ENCODE measurements around the gene FOSL2.

Gene FOSL2
- long read RNA-seq, donor 1, full-length matches to known transcripts = 5 of 5 reads
- long read RNA-seq, donor 1, partial matches to known transcripts = 0 of 5 reads
- long read RNA-seq, donor 1, other reads (novel, unspliced or antisense) = 0 of 5 reads
- long read RNA-seq, donor 2, full-length matches to known transcripts = 2 of 2 reads
- long read RNA-seq, donor 2, partial matches to known transcripts = 0 of 2 reads
- long read RNA-seq, donor 2, other reads (novel, unspliced or antisense) = 0 of 2 reads
- long read RNA-seq, donor 3, full-length matches to known transcripts = 5 of 5 reads
- long read RNA-seq, donor 3, partial matches to known transcripts = 0 of 5 reads
- long read RNA-seq, donor 3, other reads (novel, unspliced or antisense) = 0 of 5 reads
- long read RNA-seq, donor 4, full-length matches to known transcripts = 6 of 12 reads
- long read RNA-seq, donor 4, partial matches to known transcripts = 6 of 12 reads
- long read RNA-seq, donor 4, other reads (novel, unspliced or antisense) = 0 of 12 reads
- long read RNA-seq, donor 5, full-length matches to known transcripts = 2 of 2 reads
- long read RNA-seq, donor 5, partial matches to known transcripts = 0 of 2 reads
- long read RNA-seq, donor 5, other reads (novel, unspliced or antisense) = 0 of 2 reads
- long read RNA-seq, donor 6, full-length matches to known transcripts = 9 of 9 reads
- long read RNA-seq, donor 6, partial matches to known transcripts = 0 of 9 reads
- long read RNA-seq, donor 6, other reads (novel, unspliced or antisense) = 0 of 9 reads
- long read RNA-seq, donor 7, full-length matches to known transcripts = 6 of 13 reads
- long read RNA-seq, donor 7, partial matches to known transcripts = 7 of 13 reads
- long read RNA-seq, donor 7, other reads (novel, unspliced or antisense) = 0 of 13 reads
- long read RNA-seq, donor 8, full-length matches to known transcripts = 5 of 5 reads
- long read RNA-seq, donor 8, partial matches to known transcripts = 0 of 5 reads
- long read RNA-seq, donor 8, other reads (novel, unspliced or antisense) = 0 of 5 reads

- peak; percentile 92 for DNase-seq
These were observed at the start of gene FOSL2 for GRCh38 chr2:28392297-28393113. FOSL2 (plus strand) TSS chr2:28392858; CDS start chr2:28393721, 863 bp downstream.

DNA sequence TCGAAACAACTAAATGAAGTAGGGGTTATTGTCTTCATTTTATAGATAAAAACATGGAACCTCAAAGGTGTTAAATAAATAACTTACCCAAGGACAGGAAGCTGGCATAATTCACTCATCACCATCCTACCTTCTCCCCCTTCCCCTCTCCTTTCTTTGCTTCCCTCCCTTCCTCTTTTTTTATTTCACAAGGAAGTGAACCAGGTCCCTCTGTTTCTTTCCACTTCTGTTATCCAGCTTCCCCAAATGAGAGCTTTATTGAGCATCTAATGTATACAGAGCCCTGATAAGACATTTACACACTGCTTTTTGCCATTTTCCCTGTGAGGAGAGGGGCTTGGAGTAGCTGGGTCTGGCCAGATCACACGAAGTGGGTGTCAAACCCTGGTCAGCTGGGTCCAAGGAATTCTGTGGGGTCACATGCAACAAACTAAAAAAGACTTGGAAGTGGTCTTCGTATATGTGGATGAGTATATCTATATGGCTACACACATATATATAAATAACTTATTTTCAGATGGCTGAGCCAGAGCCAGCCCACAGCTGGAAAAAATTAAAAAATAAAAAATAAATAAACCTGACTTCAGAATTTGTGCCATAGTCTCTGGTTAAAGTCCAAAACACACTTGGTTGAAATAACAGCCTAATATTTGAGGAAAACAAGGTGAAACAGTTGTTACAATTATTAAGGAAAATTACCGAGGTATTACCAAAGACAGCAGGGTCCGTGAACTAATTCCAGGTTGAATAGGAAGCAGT is 49.3 kb upstream of the FOSL2 start:
- DNase-seq = no peak

DNA sequence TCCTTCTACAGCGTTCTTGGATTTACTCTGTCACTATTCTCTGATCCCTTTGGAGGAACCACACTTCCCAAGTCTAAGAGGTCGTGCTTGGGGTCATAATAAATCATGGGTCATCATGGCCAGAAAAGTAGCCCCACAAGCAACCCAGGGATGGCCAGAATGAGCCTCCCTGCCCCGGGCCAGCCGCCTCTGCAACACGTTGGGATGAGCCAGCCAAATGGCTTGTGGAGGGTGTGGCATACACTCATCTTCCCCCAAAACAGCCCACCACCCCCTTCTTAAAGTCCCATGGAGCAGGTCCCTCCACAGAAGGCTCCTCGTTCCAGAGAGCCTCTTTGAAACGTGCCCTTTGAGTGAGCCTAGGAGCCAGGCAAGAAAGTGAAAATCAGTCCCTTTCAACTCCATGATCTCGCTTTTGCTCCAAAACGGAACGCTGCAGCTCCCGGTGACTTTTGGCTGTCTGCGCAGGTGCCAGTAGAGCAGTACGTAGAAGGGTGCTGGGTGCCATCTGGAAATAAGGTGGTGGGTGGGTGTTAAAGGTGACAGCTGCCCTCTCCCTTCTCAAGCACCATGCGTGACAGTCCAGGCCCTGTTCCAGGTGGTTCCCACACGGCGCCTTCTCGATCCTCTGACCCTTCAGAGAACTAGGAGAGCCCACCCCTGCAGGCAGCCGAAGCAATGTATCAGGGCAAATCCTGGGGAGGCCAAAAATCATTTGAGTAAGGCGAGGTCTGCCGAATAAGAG is 48.5 kb upstream of the FOSL2 start:
- DNase-seq = no peak

GRCh38 chr2:28344756-28345373 is 47.8 kb upstream of the FOSL2 start:
- DNase-seq = no peak

DNA sequence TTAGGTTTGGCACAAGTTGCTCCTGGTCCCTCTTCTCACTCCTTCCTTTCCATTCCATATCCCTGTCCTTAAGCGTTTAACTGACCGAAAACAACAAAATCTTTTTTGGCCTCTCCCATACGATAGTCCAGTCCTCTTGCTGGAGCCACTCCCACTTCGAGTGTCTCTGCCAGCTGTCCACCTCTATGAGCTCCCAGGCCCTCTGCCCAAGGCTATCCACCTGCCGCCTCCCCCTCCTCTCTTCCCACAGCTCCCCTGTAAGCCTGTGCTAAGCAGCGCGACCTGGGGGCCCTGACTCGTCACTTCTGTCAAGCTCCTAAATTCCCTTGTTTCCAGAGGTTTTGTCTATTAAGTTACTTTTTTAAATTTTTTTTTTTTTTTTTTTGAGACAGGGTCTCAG is 47.0 kb upstream of the FOSL2 start:
- DNase-seq = no peak

GRCh38 chr2:28346587-28346986 is 46.1 kb upstream of the FOSL2 start:
- DNase-seq = no peak

DNA sequence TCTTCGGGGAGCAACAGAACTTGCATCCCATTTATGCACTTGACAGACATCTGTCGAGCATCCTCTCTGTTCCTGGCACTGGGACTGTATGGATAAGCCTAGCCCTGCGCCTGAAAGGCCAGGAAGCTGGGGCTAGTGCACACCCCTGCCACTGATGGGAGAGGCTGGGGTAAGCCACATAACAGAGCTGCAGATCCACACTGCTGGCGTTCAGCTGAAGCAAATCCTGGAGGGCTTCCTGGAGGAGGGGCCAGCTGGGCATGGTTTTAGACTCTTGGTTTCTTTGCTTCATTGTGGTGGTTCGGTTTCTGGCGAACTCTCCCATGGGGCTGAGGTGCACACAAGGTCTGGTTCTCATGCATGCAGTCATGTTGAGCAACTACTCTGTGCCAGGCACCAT is 45.5 kb upstream of the FOSL2 start:
- no peak for DNase-seq

- no peak for DNase-seq
These were observed 45.1 kb upstream of the FOSL2 start for GRCh38 chr2:28347596-28347995.

DNA sequence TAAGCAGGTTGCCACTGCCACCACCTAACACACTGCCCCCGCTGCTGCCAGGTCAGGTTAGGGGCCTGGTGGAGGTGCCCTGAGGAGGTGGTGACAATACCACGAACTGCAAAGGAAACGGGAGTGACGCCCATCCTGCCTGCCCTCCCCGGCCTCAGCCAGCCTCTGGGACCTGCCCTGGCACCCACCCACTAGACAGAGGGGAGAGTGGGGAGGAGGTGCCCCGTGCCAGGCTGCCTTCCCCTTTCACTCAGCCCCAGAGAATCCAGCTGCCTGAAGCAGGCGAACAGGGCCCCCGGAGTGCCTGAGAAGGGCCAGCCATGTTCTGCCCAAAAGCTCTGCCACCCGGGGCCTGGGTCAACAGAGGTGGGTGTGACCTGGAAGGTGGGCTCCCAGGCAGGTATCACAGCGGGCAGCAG is 44.5 kb upstream of the FOSL2 start:
- DNase-seq = no peak

DNA sequence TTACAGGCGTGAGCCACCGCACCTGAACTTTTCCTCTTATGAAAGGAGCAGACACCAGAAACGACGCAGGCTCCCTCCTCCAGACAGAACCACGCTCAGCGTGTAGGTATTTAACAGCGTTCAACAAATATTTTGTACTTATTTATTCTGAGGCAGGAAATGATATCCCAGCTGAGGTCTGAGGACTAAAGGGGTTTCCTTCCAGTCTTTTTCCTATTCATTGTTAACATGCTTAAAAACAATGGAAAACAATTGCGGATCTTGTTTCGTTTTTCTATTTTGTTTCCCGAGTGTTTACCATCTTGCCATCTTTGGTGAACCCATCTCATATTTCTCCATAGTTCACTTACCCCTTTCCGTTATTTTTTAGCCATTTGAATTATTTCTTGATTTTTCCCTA is 43.7 kb upstream of the FOSL2 start:
- no peak for DNase-seq

GRCh38 chr2:28349546-28350165 is 43.0 kb upstream of the FOSL2 start:
- DNase-seq = no peak

DNA sequence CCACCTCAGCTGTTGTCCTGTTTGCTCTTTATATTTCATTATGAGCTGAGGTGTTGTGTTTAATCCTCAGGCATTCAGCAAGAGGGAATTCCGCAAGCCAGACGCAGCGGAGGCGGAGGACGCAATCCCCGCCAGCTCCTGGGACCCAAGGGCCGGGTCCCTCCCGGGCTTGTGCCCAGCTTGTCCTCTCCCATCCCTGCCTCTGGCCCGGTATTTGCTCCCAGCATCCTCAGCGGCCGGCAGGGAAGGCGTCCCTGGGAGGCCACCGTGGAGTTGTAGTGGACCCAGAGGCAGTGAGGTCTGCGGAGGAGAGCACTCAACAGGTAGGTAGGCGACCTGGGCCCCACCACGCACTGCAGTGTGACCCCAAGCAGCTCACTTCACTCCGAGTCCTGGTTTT is 42.5 kb upstream of the FOSL2 start:
- DNase-seq = no peak

DNA sequence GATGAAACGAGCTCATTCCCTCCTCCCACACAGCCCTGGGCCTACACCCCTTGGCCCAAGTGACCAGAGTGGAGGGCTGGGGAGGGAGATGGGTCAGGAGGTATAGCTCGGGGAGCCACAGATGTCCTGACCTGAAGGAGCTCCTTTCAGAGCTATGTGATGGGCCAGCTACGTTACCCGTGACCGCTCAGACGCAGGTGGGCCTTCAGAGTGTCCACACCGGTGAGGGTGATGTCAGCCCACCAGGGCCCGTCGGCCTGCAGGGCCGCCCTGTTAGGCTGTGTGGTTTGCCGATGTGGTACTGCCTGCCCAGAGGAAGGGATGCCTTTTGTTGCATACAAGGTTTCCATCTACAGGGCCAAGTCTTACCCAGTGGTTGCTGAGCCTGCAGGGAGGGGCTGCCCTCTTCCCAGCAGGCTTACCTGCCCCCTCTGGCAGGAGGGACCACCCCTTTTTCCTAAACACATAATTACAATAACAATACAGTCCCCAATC is 41.8 kb upstream of the FOSL2 start:
- no peak for DNase-seq

GRCh38 chr2:28351621-28352020 is 41.0 kb upstream of the FOSL2 start:
- DNase-seq = no peak

DNA sequence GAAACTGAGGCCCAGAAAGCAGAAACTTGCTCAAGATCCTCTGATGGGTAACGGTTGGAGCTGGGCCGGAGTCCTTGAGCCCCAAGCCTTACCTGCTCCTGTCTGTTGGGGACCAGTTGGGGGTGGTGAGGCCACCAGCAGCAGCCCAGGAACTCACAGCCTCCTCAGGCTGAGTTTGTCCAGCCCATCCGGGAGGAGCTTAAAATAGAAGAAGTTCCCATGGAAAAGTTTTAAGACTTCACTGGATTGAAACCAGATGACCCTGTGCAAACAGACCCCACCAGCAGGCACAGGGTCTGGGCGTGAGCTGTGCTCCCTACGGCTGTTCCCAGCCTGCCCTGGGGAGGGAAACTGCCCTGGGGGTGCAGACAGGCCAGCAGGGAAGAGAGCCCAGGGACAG is 40.6 kb upstream of the FOSL2 start:
- no peak for DNase-seq

DNA sequence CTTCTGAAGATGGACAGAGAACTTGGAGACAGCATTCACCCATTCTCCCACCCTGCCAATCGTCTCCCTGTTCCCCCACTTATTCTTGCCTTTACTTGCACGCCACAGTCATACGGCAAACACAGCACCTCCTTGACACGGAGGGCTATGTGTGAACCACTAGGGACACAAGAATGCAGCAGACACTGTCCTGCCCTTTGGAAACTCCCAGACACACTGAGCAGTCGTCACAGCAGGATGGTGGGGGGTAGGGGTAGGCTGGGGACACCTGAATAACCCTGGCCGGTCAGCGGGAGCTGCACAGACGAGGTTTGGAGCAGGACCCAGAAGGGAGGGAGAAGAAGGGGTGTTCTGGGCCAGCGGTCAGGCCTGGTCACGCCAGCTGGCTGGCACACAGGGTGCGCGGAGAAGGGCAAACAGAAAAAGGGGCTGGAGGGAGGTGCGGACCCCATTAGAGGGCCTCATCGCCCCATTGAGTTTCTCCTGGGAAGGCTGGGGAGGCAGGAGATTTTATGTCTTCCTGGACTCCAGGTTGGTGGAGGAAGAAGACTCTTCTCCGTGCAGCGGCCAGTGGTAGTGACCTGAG is 40.0 kb upstream of the FOSL2 start:
- DNase-seq = no peak

- no peak for DNase-seq
These were observed 37.6 kb upstream of the FOSL2 start for GRCh38 chr2:28354920-28355520.

DNA sequence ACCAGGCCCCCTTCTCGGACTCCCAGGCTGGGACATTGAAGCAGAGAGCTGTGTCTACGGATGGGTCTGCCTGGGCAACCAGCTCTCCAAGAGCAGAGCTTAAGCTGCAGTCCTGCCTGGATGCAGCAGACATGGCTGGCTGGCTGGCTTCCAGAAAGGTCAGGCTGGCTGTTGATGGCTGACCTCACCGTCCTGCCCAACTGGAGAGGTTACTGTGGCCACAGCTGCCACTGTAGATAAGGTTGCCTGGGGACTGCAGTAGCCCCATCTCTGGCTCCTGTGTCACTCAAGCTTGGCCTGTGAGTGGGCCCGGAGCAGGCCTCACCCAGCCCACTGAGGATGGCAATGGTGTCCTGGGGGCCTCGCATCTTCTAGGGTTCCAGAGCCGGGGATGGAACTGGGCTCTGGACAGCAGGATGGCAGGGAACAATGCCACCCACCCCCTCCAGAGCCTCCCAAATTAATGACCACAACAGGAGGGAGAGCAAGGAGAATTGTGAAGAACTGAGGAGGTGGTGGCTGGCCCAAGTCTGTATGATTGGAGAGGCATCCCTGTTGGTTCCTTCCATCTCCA is 37.0 kb upstream of the FOSL2 start:
- no peak for DNase-seq
